ENCODE measurements around the gene TMEM240. TPM values are rescaled to one million over a fixed set of nuclear protein-coding genes. Genes with fewer than 3 reads are reported as not detected.
"Not testable (repeated sequence)": the region's sequence is repeated elsewhere in the genome, so short reads cannot be mapped to it uniquely, and the experiment has no call there.

TMEM240 gene
- total RNA-seq, 1 experiment from 2014 or later = 1.2 TPM

DNA sequence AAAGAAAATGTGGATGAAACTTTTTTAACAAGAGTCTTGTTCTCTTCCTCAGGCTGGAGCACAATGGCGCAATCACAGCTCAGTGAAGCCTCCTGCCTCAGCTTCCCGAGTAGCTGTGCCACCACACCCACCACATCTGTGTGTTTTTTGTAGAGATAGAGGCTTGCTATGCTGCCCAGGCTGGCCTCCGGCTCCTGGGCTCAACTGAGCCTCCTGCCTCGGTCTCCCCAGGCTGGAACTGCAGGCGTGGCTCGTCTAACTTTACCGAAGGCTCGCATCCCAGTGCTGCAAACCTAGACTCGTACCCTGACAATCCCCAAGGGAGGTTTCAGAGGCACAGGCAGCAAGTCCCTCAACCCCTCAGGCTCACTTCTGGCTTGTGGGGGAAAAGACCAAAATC is 19.8 kb upstream of the TMEM240 start:
- H3K36me3 ChIP-seq (ENCODE audit: control insufficient read depth, insufficient read depth, low read length) = no peaks in the 10 kb centered on the region
- no peaks in the 10 kb centered on the region for H3K27me3 Mint-ChIP-seq (ENCODE audit: insufficient read depth, unreplicated experiment)

DNA sequence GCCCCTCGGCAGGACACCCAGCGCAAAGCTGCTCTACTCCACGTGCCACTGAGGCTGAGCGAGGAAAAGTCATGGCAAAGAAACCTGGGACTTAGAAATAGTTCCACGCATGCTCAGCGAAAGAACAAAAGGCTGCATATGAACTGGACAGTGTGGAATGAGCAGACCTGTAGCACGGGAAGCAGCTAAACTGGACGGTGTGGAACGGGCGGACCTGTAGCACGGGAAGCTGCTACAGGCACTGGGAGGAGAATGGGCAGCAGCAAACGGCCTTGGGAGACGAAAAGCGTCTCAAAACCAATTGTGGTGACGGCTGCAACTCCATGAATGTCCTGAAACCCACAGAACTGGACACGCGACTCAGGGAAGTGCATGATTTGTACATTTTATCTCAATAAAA is 18.6 kb upstream of the TMEM240 start:
- CTCF ChIA-PET = no interaction called here
- intact Hi-C loops (cut with micrococcal nuclease; ENCODE audit: unreplicated experiment) = no loop called here
- no peaks in the 10 kb centered on the region for H3K4me1 Mint-ChIP-seq (ENCODE audit: low read depth, unreplicated experiment)
- no peak for DNase-seq
- no peak overlapping the region for H3K4me3 Mint-ChIP-seq (ENCODE audit: unreplicated experiment)
- no peaks in the 10 kb centered on the region for H3K9me3 Mint-ChIP-seq (ENCODE audit: unreplicated experiment)
- TF ChIP-seq, protein P1, sequence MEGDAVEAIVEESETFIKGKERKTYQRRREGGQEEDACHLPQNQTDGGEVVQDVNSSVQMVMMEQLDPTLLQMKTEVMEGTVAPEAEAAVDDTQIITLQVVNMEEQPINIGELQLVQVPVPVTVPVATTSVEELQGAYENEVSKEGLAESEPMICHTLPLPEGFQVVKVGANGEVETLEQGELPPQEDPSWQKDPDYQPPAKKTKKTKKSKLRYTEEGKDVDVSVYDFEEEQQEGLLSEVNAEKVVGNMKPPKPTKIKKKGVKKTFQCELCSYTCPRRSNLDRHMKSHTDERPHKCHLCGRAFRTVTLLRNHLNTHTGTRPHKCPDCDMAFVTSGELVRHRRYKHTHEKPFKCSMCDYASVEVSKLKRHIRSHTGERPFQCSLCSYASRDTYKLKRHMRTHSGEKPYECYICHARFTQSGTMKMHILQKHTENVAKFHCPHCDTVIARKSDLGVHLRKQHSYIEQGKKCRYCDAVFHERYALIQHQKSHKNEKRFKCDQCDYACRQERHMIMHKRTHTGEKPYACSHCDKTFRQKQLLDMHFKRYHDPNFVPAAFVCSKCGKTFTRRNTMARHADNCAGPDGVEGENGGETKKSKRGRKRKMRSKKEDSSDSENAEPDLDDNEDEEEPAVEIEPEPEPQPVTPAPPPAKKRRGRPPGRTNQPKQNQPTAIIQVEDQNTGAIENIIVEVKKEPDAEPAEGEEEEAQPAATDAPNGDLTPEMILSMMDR (IDR thresholded peaks at IDR 0.05; ENCODE audit: insufficient read depth in 1 of 2, low read depth in 1 of 2, low read length in 1 of 2, severe bottlenecking in 1 of 2, unreplicated experiment in 1 of 2) = no peak
- H3K27me3 ChIP-seq (replicated peaks; ENCODE audit: control insufficient read depth, insufficient read depth, low read length) = no peaks in the 10 kb centered on the region
- H3K36me3 ChIP-seq (ENCODE audit: control insufficient read depth, insufficient read depth, low read length) = no peaks in the 10 kb centered on the region
- peaks cover 55% of the 10 kb centered on the region for H3K36me3 Mint-ChIP-seq (ENCODE audit: insufficient read depth, unreplicated experiment)
- no peaks in the 10 kb centered on the region for H3K9me3 ChIP-seq
- H3K27ac Mint-ChIP-seq (ENCODE audit: unreplicated experiment) = no peak overlapping the region
- H3K4me3 ChIP-seq (ENCODE audit: low read depth, low read length) = no peak overlapping the region
- POLR2A ChIA-PET = no interaction called here
- no peaks in the 10 kb centered on the region for H3K4me1 ChIP-seq
- H3K27me3 Mint-ChIP-seq (ENCODE audit: insufficient read depth, unreplicated experiment) = no peaks in the 10 kb centered on the region
- no TSS peak for BruUV-seq (replicated peaks)

More for the DNA sequence above, 19.8 kb upstream of the TMEM240 start:
- Histone ChIP-seq H3K27me3 (replicated peaks; ENCODE audit: control insufficient read depth, insufficient read depth, low read length) (no peaks in the 10 kb centered on the region), H3K9me3 (no peaks in the 10 kb centered on the region), H3K4me1 (no peaks in the 10 kb centered on the region), H3K4me3 (ENCODE audit: low read depth, low read length) (no peak overlapping the region)
- Mint-ChIP-seq H3K4me1 (ENCODE audit: low read depth, unreplicated experiment) (no peaks in the 10 kb centered on the region), H3K36me3 (ENCODE audit: insufficient read depth, unreplicated experiment) (peaks cover 58% of the 10 kb centered on the region), H3K27ac (ENCODE audit: unreplicated experiment) (no peak overlapping the region), H3K9me3 (ENCODE audit: unreplicated experiment) (no peaks in the 10 kb centered on the region), H3K4me3 (ENCODE audit: unreplicated experiment) (no peak overlapping the region)
- ChIA-PET POLR2A (no interaction called here), CTCF (no interaction called here)
- TF ChIP-seq, protein P1 (IDR thresholded peaks at IDR 0.05; ENCODE audit: insufficient read depth in 1 of 2, low read depth in 1 of 2, low read length in 1 of 2, severe bottlenecking in 1 of 2, unreplicated experiment in 1 of 2) = no peak
- DNase-seq = no peak
- intact Hi-C loops (cut with micrococcal nuclease; ENCODE audit: unreplicated experiment) = no loop called here
- no TSS peak for BruUV-seq (replicated peaks)

DNA sequence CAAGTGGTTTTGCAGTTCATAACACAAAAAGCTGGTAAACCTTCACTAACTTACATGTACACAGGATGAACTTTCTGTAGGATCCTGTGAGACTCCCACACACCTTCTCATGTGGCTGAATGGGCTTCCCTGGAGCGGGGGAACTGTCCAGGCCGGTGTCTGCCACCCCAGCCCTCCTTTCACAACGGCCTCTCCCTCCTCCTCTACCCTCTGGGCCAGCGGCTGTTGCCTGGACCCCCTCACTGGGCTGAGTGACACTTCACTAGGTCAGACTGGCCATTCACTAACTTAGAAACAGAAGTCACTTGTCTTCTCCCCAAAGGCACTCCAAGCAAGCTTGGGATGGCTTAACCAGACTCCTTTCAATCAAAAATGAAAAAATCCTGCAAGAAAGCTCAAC is 18.2 kb upstream of the TMEM240 start:
- no peaks in the 10 kb centered on the region for H3K4me1 ChIP-seq
- Mint-ChIP-seq H3K27ac (ENCODE audit: unreplicated experiment) (no peak overlapping the region), H3K36me3 (ENCODE audit: insufficient read depth, unreplicated experiment) (peaks cover 51% of the 10 kb centered on the region), H3K4me1 (ENCODE audit: low read depth, unreplicated experiment) (no peaks in the 10 kb centered on the region), H3K4me3 (ENCODE audit: unreplicated experiment) (no peak overlapping the region), H3K9me3 (ENCODE audit: unreplicated experiment) (no peaks in the 10 kb centered on the region), H3K27me3 (ENCODE audit: insufficient read depth, unreplicated experiment) (no peaks in the 10 kb centered on the region)
- no peaks in the 10 kb centered on the region for H3K9me3 ChIP-seq
- DNase-seq = no peak
- TF ChIP-seq, protein P1 (IDR thresholded peaks at IDR 0.05; ENCODE audit: insufficient read depth in 1 of 2, low read depth in 1 of 2, low read length in 1 of 2, severe bottlenecking in 1 of 2, unreplicated experiment in 1 of 2) = no peak
- ChIA-PET CTCF (no interaction called here), POLR2A (no interaction called here)
- no peaks in the 10 kb centered on the region for H3K36me3 ChIP-seq (ENCODE audit: control insufficient read depth, insufficient read depth, low read length)
- no peak overlapping the region for H3K4me3 ChIP-seq (ENCODE audit: low read depth, low read length)
- BruUV-seq (replicated peaks) = no TSS peak
- no peaks in the 10 kb centered on the region for H3K27me3 ChIP-seq (replicated peaks; ENCODE audit: control insufficient read depth, insufficient read depth, low read length)
- intact Hi-C loops (cut with micrococcal nuclease; ENCODE audit: unreplicated experiment) = no loop called here

DNA sequence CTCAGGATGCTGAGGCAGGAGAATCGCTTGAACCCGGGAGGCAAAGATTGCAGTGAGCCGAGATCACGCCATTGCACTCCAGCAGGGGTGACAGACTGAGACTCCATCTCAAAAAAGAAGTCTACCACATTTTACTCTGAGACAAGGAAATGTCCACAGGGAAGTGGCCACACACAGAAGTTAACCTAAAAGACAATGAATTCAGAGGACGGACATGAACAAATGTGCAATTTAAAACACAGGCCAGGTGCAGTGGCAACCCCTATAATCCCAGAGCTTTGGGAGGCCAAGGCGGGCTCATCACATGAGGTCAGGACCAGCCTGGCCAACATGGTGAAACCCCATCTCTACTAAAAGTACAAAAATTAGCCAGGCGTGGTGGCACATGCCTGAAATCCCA is 17.3 kb upstream of the TMEM240 start:
- H3K4me3 ChIP-seq (ENCODE audit: low read depth, low read length); intact Hi-C loops (cut with micrococcal nuclease; ENCODE audit: unreplicated experiment); DNase-seq; H3K4me1 Mint-ChIP-seq (ENCODE audit: low read depth, unreplicated experiment); H3K9me3 Mint-ChIP-seq (ENCODE audit: unreplicated experiment); H3K27me3 Mint-ChIP-seq (ENCODE audit: insufficient read depth, unreplicated experiment); H3K27me3 ChIP-seq (replicated peaks; ENCODE audit: control insufficient read depth, insufficient read depth, low read length); H3K36me3 ChIP-seq (ENCODE audit: control insufficient read depth, insufficient read depth, low read length); H3K27ac Mint-ChIP-seq (ENCODE audit: unreplicated experiment); H3K4me1 ChIP-seq; H3K9me3 ChIP-seq; POLR2A ChIA-PET; CTCF ChIA-PET; BruUV-seq (replicated peaks); H3K4me3 Mint-ChIP-seq (ENCODE audit: unreplicated experiment): not testable (repeated sequence)
- peaks cover 44% of the 10 kb centered on the region for H3K36me3 Mint-ChIP-seq (ENCODE audit: insufficient read depth, unreplicated experiment)

DNA sequence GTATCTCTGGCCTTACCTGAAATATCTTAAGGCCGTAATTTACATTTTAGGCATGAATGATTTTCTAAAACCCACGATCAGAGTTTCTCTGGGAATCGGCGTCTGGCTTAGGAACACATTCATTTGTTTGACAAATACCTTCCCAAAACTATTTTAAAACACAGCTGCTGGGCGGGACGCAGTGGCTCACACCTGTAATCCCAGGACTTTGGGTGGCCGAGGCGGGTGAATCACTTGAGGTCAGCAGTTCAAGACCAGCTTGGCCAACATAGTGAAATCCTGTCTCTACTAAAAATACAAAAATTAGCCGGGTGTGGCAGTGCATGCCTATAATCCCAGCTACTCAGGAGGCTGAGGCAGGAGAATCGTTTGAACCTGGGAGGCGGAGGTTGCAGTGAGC is 16.5 kb upstream of the TMEM240 start:
- BruUV-seq (replicated peaks); POLR2A ChIA-PET; H3K27ac Mint-ChIP-seq (ENCODE audit: unreplicated experiment): not testable (repeated sequence)

More for the DNA sequence above, 16.5 kb upstream of the TMEM240 start:
- H3K9me3 ChIP-seq; DNase-seq; intact Hi-C loops (cut with micrococcal nuclease; ENCODE audit: unreplicated experiment); CTCF ChIA-PET; H3K4me3 Mint-ChIP-seq (ENCODE audit: unreplicated experiment); H3K4me1 Mint-ChIP-seq (ENCODE audit: low read depth, unreplicated experiment); H3K36me3 ChIP-seq (ENCODE audit: control insufficient read depth, insufficient read depth, low read length); H3K27me3 ChIP-seq (replicated peaks; ENCODE audit: control insufficient read depth, insufficient read depth, low read length); H3K4me3 ChIP-seq (ENCODE audit: low read depth, low read length); H3K27me3 Mint-ChIP-seq (ENCODE audit: insufficient read depth, unreplicated experiment); H3K9me3 Mint-ChIP-seq (ENCODE audit: unreplicated experiment); H3K4me1 ChIP-seq: not testable (repeated sequence)
- H3K36me3 Mint-ChIP-seq (ENCODE audit: insufficient read depth, unreplicated experiment) = peaks cover 39% of the 10 kb centered on the region

Measured in Caco-2 (cell line).